Astrocyte (in vitro differentiated cells and primary cell): ENCODE results near the gene MDM1.

Source experiments
- EZH2 ChIP-seq: IDR thresholded peaks from 2 replicates; pipeline ENCODE4 v1.6.1; 2012; ENCODE audit warnings: mild to moderate bottlenecking, low read length, inconsistent platforms; ENCODE audit not compliant: insufficient read depth
- TF ChIP-seq, protein P1 (sequence below): IDR thresholded peaks from 2 replicates; pipeline ENCODE4 v1.5.1; 2011; ENCODE audit warnings: low read depth, mild to moderate bottlenecking, inconsistent platforms, low read length, moderate library complexity; ENCODE audit not compliant: insufficient read depth

DNA sequence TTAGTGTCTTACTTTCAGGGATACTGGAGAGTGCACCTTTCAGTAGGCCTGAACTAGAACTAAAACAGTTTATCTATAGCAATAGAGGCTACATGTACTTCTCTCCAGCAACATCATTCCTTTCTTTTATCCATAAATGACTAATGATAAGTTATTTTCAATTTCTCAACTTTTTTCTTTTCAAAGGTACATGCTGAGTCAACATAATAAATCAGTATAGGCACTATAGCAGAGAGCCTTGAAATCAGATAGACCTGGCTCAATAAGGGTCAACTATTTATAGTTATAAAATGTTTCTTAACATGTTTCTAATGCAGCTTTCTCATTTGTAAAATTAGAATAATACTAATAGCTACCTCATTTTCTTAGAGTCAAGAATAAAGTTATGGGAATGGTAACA, 84.4 kb downstream of the MDM1 start:
- TF ChIP-seq, protein P1, sequence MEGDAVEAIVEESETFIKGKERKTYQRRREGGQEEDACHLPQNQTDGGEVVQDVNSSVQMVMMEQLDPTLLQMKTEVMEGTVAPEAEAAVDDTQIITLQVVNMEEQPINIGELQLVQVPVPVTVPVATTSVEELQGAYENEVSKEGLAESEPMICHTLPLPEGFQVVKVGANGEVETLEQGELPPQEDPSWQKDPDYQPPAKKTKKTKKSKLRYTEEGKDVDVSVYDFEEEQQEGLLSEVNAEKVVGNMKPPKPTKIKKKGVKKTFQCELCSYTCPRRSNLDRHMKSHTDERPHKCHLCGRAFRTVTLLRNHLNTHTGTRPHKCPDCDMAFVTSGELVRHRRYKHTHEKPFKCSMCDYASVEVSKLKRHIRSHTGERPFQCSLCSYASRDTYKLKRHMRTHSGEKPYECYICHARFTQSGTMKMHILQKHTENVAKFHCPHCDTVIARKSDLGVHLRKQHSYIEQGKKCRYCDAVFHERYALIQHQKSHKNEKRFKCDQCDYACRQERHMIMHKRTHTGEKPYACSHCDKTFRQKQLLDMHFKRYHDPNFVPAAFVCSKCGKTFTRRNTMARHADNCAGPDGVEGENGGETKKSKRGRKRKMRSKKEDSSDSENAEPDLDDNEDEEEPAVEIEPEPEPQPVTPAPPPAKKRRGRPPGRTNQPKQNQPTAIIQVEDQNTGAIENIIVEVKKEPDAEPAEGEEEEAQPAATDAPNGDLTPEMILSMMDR, result no peak
- no peak for TF ChIP-seq EZH2
